ENCODE results near the gene PPP1R12A.
A peak's percentile ranks its signal among the peaks of the same experiment; 100 is the strongest.
"Not testable (repeated sequence)": the region's sequence is repeated elsewhere in the genome, so short reads cannot be mapped to it uniquely, and the experiment has no call there.

The PPP1R12A gene

GRCh38 chr12:79884401-79885006, 50.4 kb downstream of the PPP1R12A start:
- Histone ChIP-seq H3K27ac (peak overlapping the region; percentile 46), H3K4me3 (peak overlapping the region; percentile 7)
- DNase-seq (ENCODE audit: low spot score), result no peak
- TF ChIP-seq, protein P1, sequence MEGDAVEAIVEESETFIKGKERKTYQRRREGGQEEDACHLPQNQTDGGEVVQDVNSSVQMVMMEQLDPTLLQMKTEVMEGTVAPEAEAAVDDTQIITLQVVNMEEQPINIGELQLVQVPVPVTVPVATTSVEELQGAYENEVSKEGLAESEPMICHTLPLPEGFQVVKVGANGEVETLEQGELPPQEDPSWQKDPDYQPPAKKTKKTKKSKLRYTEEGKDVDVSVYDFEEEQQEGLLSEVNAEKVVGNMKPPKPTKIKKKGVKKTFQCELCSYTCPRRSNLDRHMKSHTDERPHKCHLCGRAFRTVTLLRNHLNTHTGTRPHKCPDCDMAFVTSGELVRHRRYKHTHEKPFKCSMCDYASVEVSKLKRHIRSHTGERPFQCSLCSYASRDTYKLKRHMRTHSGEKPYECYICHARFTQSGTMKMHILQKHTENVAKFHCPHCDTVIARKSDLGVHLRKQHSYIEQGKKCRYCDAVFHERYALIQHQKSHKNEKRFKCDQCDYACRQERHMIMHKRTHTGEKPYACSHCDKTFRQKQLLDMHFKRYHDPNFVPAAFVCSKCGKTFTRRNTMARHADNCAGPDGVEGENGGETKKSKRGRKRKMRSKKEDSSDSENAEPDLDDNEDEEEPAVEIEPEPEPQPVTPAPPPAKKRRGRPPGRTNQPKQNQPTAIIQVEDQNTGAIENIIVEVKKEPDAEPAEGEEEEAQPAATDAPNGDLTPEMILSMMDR (IDR thresholded peaks at IDR 0.05), result no peak

GRCh38 chr12:79883216-79883615, 51.7 kb downstream of the PPP1R12A start:
- TF ChIP-seq, protein P1 (IDR thresholded peaks at IDR 0.05), result no peak
- no peak for DNase-seq (ENCODE audit: low spot score)
- no peak overlapping the region for H3K4me3 ChIP-seq
- peak overlapping the region in 1 of 2 donors; percentile 46 for H3K27ac ChIP-seq

GRCh38 chr12:79881351-79881750, 53.5 kb downstream of the PPP1R12A start:
- Histone ChIP-seq H3K4me3 (no peak overlapping the region), H3K27ac (no peak overlapping the region)
- DNase-seq (ENCODE audit: low spot score), result no peak
- TF ChIP-seq, protein P1 (IDR thresholded peaks at IDR 0.05), result no peak

DNA sequence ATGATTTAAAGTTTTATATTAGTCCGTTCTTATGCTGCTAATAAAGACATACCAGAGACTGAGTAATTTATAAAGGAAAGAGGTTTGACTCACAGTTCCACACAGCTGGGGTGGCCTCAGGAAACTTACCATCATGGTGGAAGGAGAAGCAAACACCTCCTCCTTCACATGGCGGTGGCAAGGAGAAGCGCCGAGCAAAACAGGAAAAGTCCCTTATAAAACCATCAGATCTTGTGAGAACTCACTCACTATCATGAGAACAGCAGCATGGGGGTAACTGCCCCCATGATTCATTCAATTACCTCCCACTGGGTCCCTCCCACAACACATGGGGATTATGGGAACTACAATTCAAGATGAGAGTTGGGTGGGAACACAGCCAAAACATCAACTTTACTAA, 56.4 kb downstream of the PPP1R12A start:
- not testable (repeated sequence) for DNase-seq (ENCODE audit: low spot score); H3K27ac ChIP-seq; H3K4me3 ChIP-seq

DNA sequence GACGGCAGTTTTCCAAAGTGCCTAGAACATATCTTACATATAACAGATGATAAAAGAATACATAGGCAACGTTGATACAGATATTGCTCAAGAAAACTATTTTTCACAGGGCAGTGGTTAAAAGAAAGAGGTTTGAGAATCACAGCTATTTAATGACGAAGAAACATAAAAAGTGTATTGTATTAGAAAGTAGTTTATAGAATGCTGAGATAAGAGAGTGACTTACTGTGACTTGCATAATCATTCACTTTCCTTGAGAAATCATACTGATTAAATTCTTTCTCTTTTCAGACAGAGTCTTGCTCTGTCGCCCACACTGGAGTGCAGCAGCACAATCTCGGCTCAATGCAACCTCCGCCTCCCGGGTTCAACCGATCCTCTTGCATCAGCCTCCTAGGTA, 57.7 kb downstream of the PPP1R12A start:
- no peak overlapping the region for H3K4me3 ChIP-seq
- no peak for DNase-seq (ENCODE audit: low spot score)
- TF ChIP-seq, protein P1 (IDR thresholded peaks at IDR 0.05), result no peak
- no peak overlapping the region for H3K27ac ChIP-seq

DNA sequence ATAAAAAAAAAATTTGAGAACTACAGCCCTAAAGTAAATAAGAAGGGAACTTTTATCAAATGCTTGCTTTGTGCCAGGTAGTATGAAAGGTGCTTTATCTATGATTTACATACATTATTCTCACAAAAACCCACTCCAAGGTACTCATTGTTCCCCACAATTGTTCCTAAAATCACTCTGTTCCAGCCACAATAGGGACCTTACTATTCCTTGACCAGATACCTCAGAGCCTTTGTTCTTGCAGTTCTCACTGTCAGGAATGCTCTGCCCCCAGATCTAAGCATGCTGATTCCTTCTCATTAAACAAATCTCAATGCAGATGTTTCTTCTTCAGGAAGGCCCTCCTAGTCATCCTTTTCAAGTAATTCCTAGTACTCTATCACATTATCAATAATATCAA, 60.2 kb downstream of the PPP1R12A start:
- H3K4me3 ChIP-seq, result no peak overlapping the region
- no peak overlapping the region for H3K27ac ChIP-seq
- TF ChIP-seq, protein P1 (IDR thresholded peaks at IDR 0.05), result no peak
- no peak for DNase-seq (ENCODE audit: low spot score)

GRCh38 chr12:79873201-79873600, 61.7 kb downstream of the PPP1R12A start:
- no peak for DNase-seq (ENCODE audit: low spot score)
- H3K27ac ChIP-seq, result peak overlapping the region in 1 of 2 donors; percentile 12
- TF ChIP-seq, protein P1 (IDR thresholded peaks at IDR 0.05), result no peak
- H3K4me3 ChIP-seq, result no peak overlapping the region
